Uterus (tissue), 2 donors: ENCODE data around the gene KRTAP10-3.

Experiments
- POLR2A ChIP-seq, 2 donors: fragments of 450-650 bp; IDR thresholded peaks; one replicate each; pipeline ENCODE4 v1.6.1; 2016; ENCODE audit warnings: antibody characterized with exemption in 2 of 2, mild to moderate bottlenecking in 1 of 2, moderate library complexity in 1 of 2
- TF ChIP-seq, protein P1 (sequence below), 4 experiments: fragments of 200-600 bp in 2 of 4; fragments of 450-650 bp in 2 of 4; sonication (generic) in 2 of 4; IDR thresholded peaks; one replicate each; pipeline ENCODE4 v1.5.1; 2016 to 2019; ENCODE audit warnings: antibody characterized with exemption in 4 of 4, mild to moderate bottlenecking in 2 of 4, moderate library complexity in 1 of 4

DNA sequence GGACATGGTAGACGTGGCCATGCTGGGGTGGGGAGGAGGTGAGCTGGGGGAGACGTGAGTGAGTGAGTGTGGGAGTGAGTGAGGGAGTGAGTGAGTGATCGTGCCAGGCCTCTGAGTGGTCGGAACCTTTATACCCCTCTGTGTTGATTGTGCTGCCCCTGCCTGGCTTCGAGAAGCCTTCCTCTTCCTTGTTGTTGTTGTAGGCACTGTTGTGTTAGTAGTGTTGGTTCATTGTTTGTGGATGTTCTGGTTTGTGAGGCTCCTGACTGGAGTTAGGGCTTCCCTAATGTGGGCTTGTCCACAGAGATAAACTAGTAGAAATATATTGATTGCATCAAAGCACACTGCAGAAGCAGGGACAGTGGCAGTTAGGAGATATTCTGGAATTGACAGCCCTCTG, at the start of gene KRTAP10-3:
- TF ChIP-seq, protein P1, sequence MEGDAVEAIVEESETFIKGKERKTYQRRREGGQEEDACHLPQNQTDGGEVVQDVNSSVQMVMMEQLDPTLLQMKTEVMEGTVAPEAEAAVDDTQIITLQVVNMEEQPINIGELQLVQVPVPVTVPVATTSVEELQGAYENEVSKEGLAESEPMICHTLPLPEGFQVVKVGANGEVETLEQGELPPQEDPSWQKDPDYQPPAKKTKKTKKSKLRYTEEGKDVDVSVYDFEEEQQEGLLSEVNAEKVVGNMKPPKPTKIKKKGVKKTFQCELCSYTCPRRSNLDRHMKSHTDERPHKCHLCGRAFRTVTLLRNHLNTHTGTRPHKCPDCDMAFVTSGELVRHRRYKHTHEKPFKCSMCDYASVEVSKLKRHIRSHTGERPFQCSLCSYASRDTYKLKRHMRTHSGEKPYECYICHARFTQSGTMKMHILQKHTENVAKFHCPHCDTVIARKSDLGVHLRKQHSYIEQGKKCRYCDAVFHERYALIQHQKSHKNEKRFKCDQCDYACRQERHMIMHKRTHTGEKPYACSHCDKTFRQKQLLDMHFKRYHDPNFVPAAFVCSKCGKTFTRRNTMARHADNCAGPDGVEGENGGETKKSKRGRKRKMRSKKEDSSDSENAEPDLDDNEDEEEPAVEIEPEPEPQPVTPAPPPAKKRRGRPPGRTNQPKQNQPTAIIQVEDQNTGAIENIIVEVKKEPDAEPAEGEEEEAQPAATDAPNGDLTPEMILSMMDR (IDR thresholded peaks at IDR 0.05): no peak
- TF ChIP-seq POLR2A (IDR thresholded peaks at IDR 0.05): no peak
